Uterus (tissue), 2 donors: ENCODE results near the gene GMPS.

Experiments used
- POLR2A ChIP-seq, 2 donors: fragments of 450-650 bp; IDR thresholded peaks; one replicate each; pipeline ENCODE4 v1.6.1; 2016; ENCODE audit warnings: antibody characterized with exemption in 2 of 2, mild to moderate bottlenecking in 1 of 2, moderate library complexity in 1 of 2
- TF ChIP-seq, protein P1 (sequence below), 4 experiments: fragments of 200-600 bp in 2 of 4; fragments of 450-650 bp in 2 of 4; sonication (generic) in 2 of 4; IDR thresholded peaks; one replicate each; pipeline ENCODE4 v1.5.1; 2016 to 2019; ENCODE audit warnings: antibody characterized with exemption in 4 of 4, mild to moderate bottlenecking in 2 of 4, moderate library complexity in 1 of 4

DNA sequence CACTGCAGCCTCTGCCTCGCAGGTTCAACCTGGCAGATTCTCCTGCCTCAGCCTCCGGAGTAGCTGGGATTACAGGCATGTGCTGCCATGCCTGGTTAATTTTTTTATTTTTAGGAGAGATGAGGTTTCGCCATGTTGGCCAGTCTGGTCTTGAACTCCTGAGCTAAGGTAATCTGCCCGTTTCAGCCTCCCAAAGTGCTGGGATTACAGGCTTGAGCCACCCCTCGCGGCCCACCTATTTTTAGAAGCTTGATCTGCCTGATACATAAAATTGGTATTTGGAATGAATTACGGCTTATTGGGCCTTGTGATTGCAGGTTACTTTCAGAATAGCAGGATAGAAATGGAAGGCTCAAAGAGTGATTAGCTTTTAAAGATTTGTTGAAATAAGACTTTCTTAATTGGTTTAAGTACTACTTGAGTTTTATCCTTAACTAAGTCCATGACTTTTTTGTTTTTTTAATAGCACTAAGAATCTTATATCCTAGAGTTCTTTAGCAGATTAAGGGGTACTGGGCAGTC, 25.0 kb downstream of the GMPS start:
- TF ChIP-seq, protein P1, sequence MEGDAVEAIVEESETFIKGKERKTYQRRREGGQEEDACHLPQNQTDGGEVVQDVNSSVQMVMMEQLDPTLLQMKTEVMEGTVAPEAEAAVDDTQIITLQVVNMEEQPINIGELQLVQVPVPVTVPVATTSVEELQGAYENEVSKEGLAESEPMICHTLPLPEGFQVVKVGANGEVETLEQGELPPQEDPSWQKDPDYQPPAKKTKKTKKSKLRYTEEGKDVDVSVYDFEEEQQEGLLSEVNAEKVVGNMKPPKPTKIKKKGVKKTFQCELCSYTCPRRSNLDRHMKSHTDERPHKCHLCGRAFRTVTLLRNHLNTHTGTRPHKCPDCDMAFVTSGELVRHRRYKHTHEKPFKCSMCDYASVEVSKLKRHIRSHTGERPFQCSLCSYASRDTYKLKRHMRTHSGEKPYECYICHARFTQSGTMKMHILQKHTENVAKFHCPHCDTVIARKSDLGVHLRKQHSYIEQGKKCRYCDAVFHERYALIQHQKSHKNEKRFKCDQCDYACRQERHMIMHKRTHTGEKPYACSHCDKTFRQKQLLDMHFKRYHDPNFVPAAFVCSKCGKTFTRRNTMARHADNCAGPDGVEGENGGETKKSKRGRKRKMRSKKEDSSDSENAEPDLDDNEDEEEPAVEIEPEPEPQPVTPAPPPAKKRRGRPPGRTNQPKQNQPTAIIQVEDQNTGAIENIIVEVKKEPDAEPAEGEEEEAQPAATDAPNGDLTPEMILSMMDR (IDR thresholded peaks at IDR 0.05), result no peak
- TF ChIP-seq POLR2A (IDR thresholded peaks at IDR 0.05), result no peak
